Body of pancreas (tissue), 4 donors: Measurements from ENCODE around the gene GRID1.

Experiments
- POLR2A ChIP-seq, 3 donors: fragments of 450-650 bp; IDR thresholded peaks; one replicate each; pipeline ENCODE4 v1.6.1; 2016; ENCODE audit warnings: antibody characterized with exemption in 3 of 3, mild to moderate bottlenecking in 2 of 3
- TF ChIP-seq, protein P1 (sequence below), 7 experiments: fragments of 450-650 bp in 4 of 7; fragments of 200-600 bp in 3 of 7; sonication (generic) in 3 of 7; IDR thresholded peaks; one replicate each; pipeline ENCODE4 v1.5.1; 2016 to 2019; ENCODE audit warnings: antibody characterized with exemption in 7 of 7

DNA sequence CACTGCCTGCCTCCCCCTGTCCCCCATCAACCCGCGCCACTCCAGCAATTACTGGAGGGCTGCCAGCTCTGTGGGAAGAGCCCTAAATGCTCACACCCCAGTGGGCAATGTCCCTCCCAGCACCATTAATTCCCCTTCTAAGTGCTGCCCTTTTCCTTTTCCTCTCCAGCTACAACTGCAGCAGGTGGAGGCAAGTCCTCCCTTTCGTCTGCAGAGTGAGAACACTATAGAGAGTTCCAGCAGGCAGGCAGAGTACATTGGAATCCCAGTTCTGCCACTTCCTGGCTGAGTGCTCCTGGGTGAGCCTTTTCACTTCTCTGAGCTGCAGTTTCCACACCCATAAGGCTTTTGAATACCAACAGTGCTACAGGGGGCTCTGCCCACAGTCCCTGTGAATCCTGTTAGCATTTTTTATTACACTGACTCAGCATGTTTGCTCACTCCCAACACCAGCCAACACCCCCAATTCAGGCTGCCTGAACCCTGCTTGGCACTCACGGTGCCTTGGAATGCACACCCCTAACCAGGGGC, 447.0 kb downstream of the GRID1 start:
- no peak for TF ChIP-seq POLR2A (IDR thresholded peaks at IDR 0.05)
- TF ChIP-seq, protein P1, sequence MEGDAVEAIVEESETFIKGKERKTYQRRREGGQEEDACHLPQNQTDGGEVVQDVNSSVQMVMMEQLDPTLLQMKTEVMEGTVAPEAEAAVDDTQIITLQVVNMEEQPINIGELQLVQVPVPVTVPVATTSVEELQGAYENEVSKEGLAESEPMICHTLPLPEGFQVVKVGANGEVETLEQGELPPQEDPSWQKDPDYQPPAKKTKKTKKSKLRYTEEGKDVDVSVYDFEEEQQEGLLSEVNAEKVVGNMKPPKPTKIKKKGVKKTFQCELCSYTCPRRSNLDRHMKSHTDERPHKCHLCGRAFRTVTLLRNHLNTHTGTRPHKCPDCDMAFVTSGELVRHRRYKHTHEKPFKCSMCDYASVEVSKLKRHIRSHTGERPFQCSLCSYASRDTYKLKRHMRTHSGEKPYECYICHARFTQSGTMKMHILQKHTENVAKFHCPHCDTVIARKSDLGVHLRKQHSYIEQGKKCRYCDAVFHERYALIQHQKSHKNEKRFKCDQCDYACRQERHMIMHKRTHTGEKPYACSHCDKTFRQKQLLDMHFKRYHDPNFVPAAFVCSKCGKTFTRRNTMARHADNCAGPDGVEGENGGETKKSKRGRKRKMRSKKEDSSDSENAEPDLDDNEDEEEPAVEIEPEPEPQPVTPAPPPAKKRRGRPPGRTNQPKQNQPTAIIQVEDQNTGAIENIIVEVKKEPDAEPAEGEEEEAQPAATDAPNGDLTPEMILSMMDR (IDR thresholded peaks at IDR 0.05), result no peak
